C1 segment of cervical spinal cord (tissue), 14 donors: Measurements from ENCODE around the gene MYL2.

Source experiments
- DNase-seq, 14 donors: peaks; one replicate each; lab custom pipeline; 2025; lab: John Stamatoyannopoulos, UW

Gene MYL2

GRCh38 chr12:110896559-110896958 is 23.8 kb downstream of the MYL2 start:
- no peak for DNase-seq

GRCh38 chr12:110893956-110894355 is 26.4 kb downstream of the MYL2 start:
- no peak for DNase-seq

GRCh38 chr12:110889361-110889760 is 31.0 kb downstream of the MYL2 start:
- DNase-seq: no peak

GRCh38 chr12:110888256-110888991 is 32.0 kb downstream of the MYL2 start:
- DNase-seq: no peak

GRCh38 chr12:110885152-110885840 is 35.1 kb downstream of the MYL2 start:
- no peak for DNase-seq

- DNase-seq: no peak
These were observed 37.1 kb downstream of the MYL2 start for GRCh38 chr12:110883251-110883650.

- DNase-seq: no peak
These were observed 39.7 kb downstream of the MYL2 start for GRCh38 chr12:110880651-110881050.

- DNase-seq: no peak
These were observed 45.6 kb downstream of the MYL2 start for GRCh38 chr12:110874781-110875180.

- DNase-seq: no peak
These were observed 46.0 kb downstream of the MYL2 start for GRCh38 chr12:110874351-110874750.

GRCh38 chr12:110872100-110872499 is 48.3 kb downstream of the MYL2 start:
- no peak for DNase-seq

GRCh38 chr12:110869803-110870202 is 50.6 kb downstream of the MYL2 start:
- no peak for DNase-seq

GRCh38 chr12:110869026-110869425 is 51.4 kb downstream of the MYL2 start:
- peak in 1 of 14 donors; percentile 2 for DNase-seq

GRCh38 chr12:110865521-110865920 is 54.9 kb downstream of the MYL2 start:
- DNase-seq: no peak

- DNase-seq: no peak
These were observed 57.2 kb downstream of the MYL2 start for GRCh38 chr12:110863161-110863560.

GRCh38 chr12:110862329-110862728 is 58.0 kb downstream of the MYL2 start:
- DNase-seq: no peak

- no peak for DNase-seq
These were observed 58.6 kb downstream of the MYL2 start for GRCh38 chr12:110861729-110862128.
